ENCODE results near the gene TCF7L1. TPM values are rescaled to one million over a fixed set of nuclear protein-coding genes. Genes with fewer than 3 reads are reported as not detected.
A peak's percentile ranks its signal among the peaks of the same experiment; 100 is the strongest.

TCF7L1 gene
- total and polyA plus RNA-seq, 9 of the 15 experiments (the other 6 are each of a cell fraction or from before 2014, with no cell fraction given): 0.03 to 0.11 (median 0.07) TPM; not detected in 5

DNA sequence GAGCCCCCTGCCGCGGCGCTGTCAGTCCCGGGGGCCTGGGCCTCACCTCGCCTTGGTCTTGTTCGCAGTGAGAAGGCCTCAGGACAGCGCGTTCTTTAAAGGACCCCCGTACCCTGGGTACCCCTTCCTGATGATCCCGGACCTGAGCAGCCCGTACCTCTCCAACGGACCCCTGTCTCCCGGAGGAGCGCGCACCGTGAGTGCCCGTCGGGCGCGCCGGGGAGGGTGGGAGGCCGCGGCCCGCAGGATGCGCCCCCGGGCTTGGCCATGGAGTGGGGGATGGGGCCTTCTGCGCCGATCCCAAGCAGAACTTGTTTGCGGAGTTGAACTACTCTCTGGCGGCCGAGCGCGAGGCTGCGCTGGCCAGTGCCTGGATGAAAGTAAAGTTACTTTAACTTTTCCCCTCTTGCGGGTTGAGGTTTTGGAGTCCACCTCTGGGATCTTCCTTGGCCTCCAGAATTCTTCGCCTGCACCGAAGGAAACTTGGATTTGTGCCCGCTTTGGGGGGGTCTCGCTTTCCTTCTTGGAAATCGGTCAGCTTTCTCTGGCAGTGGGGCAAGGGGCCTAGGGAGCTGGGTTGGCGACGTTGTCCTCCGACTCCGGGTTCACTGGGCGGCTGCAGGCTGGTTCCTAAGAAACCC lies 1.2 kb downstream of the TCF7L1 start:
- Histone ChIP-seq H2AFZ (ENCODE audit: low read depth, low read length) (no peak overlapping the region), H3K27ac (ENCODE audit: extremely low read depth, low read depth, low read length) (no peak overlapping the region), H3K27me3 (ENCODE audit: control insufficient read depth in 2 of 2, insufficient read depth in 2 of 2, low read length in 2 of 2) (peaks cover 12 to 41% of the 10 kb centered on the region in 2 experiments; a peak in 4 of 5 replicates), H3K4me2 (ENCODE audit: insufficient read depth, low read length) (no peak overlapping the region), H3K4me1 (replicated peaks in 1 of 2; ENCODE audit: control insufficient read depth in 2 of 2, insufficient read depth in 2 of 2, low read length in 2 of 2) (peaks cover 0 to 18% of the 10 kb centered on the region in 2 experiments; a peak in 2 of 5 replicates), H3K9me3 (replicated peaks; ENCODE audit: control insufficient read depth, insufficient read depth, low read depth, low read length) (no peaks in the 10 kb centered on the region), H3K4me3 (no peak overlapping the region), H3K9ac (ENCODE audit: insufficient read depth in 1 of 2, low read depth in 2 of 2, low read length in 2 of 2) (no peak overlapping the region), H3K36me3 (ENCODE audit: control insufficient read depth, insufficient read depth, low read length) (no peaks in the 10 kb centered on the region), H3K79me2 (ENCODE audit: control insufficient read depth, insufficient read depth, low read length) (no peaks in the 10 kb centered on the region), H4K20me1 (replicated peaks; ENCODE audit: control insufficient read depth, insufficient read depth, low read length) (no peaks in the 10 kb centered on the region), H3K9me1 (ENCODE audit: control insufficient read depth, insufficient read depth, low read length) (no peaks in the 10 kb centered on the region)
- peak in 1 of 4 experiments; percentile 10 for DNase-seq (ENCODE audit: extremely low read depth in 1 of 4, low spot score in 3 of 4)
- CTCF ChIA-PET (ENCODE audit: low intra/inter-chr PET ratio): no interaction called here
- intact Hi-C loops (cut with micrococcal nuclease): loop anchor here (5.0 kb wide), 1 partner anchor 67 kb away; no protein-coding TSS in a partner anchor
- POLR2A ChIA-PET: no interaction called here
- FAIRE-seq: no peak
- BruUV-seq (replicated peaks): no TSS peak
- in situ Hi-C loops (cut with MboI): no loop called here
- no peak for ATAC-seq
- WGBS (ENCODE audit: insufficient coverage, low coverage, missing lambda C conversion rate): 53% methylated on average over 31 of the region's 45 CpGs
- no peak for TF ChIP-seq TAF15 (IDR thresholded peaks at IDR 0.05; ENCODE audit: low read depth, low read length)
- TF ChIP-seq, protein P1, sequence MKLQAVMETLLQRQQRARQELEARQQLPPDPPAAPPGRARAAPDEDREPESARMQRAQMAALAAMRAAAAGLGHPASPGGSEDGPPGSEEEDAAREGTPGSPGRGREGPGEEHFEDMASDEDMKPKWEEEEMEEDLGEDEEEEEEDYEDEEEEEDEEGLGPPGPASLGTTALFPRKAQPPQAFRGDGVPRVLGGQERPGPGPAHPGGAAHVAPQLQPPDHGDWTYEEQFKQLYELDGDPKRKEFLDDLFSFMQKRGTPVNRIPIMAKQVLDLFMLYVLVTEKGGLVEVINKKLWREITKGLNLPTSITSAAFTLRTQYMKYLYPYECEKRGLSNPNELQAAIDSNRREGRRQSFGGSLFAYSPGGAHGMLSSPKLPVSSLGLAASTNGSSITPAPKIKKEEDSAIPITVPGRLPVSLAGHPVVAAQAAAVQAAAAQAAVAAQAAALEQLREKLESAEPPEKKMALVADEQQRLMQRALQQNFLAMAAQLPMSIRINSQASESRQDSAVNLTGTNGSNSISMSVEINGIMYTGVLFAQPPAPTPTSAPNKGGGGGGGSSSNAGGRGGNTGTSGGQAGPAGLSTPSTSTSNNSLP (IDR thresholded peaks at IDR 0.05; ENCODE audit: borderline replicate concordance, low read depth, low read length): no peak
- no peak for TF ChIP-seq NFATC3 (IDR thresholded peaks at IDR 0.05)
- TF ChIP-seq, protein P2, sequence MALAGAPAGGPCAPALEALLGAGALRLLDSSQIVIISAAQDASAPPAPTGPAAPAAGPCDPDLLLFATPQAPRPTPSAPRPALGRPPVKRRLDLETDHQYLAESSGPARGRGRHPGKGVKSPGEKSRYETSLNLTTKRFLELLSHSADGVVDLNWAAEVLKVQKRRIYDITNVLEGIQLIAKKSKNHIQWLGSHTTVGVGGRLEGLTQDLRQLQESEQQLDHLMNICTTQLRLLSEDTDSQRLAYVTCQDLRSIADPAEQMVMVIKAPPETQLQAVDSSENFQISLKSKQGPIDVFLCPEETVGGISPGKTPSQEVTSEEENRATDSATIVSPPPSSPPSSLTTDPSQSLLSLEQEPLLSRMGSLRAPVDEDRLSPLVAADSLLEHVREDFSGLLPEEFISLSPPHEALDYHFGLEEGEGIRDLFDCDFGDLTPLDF (CRISPR knock-in tag; IDR thresholded peaks at IDR 0.05): no peak
- no peak for TF ChIP-seq KHSRP (IDR thresholded peaks at IDR 0.05)
- no peak for TF ChIP-seq TEAD4 (IDR thresholded peaks at IDR 0.05; ENCODE audit: low read length)
- TF ChIP-seq TEAD4 (CRISPR knock-in tag; IDR thresholded peaks at IDR 0.05; ENCODE audit: borderline replicate concordance): no peak
- TF ChIP-seq RFX5 (IDR thresholded peaks at IDR 0.05; ENCODE audit: low read depth, low read length): no peak
- TF ChIP-seq, protein P3, sequence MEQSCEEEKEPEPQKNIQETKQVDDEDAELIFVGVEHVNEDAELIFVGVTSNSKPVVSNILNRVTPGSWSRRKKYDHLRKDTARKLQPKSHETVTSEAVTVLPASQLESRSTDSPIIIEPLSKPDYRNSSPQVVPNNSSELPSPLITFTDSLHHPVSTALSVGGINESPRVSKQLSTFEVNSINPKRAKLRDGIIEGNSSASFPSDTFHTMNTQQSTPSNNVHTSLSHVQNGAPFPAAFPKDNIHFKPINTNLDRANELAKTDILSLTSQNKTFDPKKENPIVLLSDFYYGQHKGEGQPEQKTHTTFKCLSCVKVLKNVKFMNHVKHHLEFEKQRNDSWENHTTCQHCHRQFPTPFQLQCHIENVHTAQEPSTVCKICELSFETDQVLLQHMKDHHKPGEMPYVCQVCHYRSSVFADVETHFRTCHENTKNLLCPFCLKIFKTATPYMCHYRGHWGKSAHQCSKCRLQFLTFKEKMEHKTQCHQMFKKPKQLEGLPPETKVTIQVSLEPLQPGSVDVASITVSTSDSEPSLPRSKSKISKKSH (CRISPR knock-in tag; IDR thresholded peaks at IDR 0.05): no peak
- TF ChIP-seq ZNF282 (CRISPR knock-in tag; IDR thresholded peaks at IDR 0.05): no peak
- TF ChIP-seq HNRNPK (IDR thresholded peaks at IDR 0.05; ENCODE audit: low read depth, low read length, poor library complexity, severe bottlenecking): no peak
- TF ChIP-seq HMG20B (CRISPR knock-in tag; IDR thresholded peaks at IDR 0.05): no peak

All from K562 (cell line).